Left kidney (tissue), 2 donors: ENCODE data around the gene TRAPPC11. TPM values are rescaled to one million over a fixed set of nuclear protein-coding genes. Genes with fewer than 3 reads are reported as not detected.
A peak's percentile ranks its signal among the peaks of the same experiment; 100 is the strongest.
"Not testable (repeated sequence)": the region's sequence is repeated elsewhere in the genome, so short reads cannot be mapped to it uniquely, and the experiment has no call there.

Experiments used
- DNase-seq: peaks from one replicate; pipeline ENCODE4 v3.0.0-alpha.2; 2013
- polyA plus RNA-seq: library from polyadenylated mRNA; unstranded; fragments of 120-200 nt; gene quantifications from one replicate; pipeline ENCODE4 v1.2.1, GENCODE V29; 2013; ENCODE audit not compliant: insufficient read length

The TRAPPC11 gene
- polyA plus RNA-seq, 1 donor, result 55.3 TPM

DNA sequence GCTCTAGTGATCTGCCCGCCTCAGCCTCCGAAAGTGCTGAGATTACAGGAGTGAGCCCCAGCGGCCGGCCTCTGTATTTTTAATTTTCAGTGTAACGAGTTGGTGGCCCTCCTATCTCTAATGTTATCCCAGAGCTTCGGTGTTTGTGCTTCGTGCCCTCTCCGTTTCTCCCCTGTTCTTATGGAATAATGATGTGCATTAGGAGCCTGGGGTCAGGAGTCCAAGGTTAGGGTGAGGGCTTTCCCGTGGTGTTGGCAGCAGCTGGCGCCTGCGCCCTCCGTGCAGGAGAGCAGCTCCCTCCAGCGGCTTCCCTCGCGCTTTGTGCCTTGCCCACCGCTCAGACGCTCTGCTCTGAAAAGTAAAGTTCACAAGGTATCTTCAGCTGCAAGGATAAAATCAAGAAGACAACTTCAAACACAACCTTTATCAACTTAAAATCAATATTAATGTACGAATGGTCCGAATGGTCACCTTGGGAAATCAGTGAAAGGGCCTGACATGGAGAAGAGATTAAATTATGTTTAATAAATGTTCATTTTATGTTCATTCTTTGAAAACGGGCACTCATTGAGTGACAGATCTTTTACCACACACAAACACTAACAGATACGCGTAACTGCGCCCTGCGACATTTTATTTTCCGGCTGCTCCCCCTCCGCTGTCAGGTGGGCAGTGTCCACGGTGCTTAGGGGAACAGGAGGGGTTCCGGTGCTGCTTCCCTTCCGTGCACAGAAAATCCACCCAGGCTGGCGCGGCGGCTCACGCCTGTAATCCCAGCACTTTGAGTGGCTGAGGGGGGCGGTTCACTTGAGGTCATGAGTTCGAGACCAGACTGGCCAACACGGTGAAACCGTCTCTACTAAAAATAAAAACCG is 62.4 kb downstream of the TRAPPC11 start:
- DNase-seq, result peak; percentile 48

DNA sequence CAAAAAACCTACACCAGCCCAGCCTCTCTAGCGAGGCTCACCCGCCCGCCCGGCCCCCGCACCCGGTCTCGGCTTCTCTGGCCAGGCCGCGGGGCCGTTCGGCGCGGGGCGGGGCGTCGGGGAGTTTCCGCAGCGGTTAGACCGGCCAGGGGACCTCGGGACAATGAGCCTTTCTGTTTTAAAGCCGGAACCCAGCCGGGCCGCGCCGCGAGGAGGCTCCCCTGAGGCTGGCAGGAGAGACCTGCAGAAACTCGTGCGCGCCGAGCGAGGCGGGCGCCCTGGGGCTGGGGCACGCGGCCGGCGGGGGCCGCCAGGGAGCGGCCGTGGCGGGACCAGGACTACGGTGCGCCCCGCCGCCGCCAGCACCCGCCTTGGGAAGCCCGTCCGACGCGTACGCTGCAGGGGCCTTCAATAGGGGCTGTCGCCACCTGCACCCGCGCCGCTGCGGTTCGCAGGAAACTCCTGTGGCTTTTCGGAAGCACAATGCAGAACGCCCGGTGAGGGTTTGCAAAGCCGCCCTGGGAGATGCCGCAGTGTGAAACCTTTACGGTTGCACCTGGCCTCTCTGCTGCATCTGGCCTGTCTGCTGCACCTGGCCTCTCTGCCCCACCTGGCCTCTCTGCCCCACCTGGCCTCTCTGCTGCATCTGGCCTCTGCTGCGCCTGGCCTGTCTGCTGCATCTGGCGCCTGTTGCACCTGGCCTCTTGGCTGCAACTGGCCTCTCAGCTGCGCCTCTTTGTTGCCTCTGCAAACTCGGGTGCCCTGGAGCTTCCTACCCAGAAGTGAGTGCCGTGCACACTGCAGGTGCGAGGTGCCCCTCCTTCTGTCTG is 63.9 kb downstream of the TRAPPC11 start:
- peak; percentile 61 for DNase-seq

DNA sequence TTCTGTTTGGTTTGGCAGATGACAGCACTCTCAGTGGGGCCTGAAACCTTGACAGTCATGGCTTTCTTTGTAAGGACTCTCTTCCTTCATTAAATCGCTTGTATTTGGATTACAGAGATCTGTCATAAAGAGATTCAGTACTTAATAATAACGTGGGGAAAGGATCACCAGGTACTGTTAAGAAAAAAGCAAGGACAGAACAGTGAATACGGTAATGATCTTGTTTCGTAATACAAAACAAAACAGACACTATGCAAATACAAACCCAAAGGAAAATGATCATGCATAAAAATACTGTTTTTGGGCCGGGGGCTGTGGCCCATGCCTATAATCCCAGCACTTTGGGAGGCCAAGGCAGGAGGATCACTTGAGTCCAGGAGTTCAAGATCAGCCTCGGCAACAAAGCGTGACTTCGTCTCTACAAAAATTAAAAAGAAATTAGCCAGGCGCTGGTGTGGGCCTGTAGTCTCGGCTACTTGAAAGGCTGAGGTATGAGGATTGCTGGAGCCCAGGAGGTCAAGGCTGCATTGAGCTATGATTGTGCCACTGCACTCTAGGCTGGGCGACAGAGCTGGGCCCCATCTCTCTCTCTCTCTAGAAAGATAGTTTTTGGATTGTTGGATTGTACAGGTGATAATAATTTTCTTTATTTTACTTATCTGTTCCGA is 64.6 kb downstream of the TRAPPC11 start:
- no peak for DNase-seq

GRCh38 chr4:183725585-183725984 is 66.5 kb downstream of the TRAPPC11 start:
- not testable (repeated sequence) for DNase-seq

GRCh38 chr4:183727482-183727881 is 68.4 kb downstream of the TRAPPC11 start:
- no peak for DNase-seq

DNA sequence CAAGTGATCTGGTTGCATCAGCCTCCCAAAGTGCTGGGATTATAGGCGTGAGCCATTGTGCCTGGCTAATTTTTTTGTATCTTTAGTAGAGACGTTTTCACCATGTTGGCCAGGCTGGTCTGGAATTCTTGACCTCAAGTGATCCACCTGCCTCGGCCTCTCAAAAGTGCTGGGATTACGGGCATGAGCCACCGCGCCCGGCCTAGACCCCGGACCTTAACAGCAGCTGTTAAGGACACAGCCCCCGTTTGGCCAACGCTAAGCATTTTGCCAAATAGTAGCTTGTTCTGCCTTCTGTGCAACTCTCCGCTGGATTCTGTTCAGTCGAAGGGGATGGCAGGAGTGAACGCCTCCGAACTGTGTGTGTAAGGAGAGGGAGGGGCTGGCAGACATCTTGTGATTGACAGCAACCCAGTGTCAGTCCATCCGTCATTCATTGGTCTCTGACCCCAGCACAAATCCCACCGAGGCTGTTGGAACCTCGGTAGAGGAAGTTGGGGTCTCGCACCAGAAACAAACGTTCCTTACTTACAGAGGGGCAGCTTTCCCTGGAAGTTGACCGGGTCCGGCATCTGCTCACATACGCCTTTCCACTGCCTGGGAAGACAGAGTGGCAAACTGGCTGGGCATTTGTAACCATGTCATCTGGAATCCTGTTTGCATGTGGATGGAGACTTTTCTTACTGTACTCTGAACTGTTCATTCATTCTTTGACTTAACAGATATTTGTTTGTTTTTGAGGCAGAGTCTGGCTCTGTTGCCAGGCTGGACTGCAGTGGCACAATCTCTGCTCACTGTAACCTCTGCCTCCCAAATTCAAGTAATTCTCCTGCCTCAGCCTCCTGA is 69.4 kb downstream of the TRAPPC11 start:
- no peak for DNase-seq

- DNase-seq, result no peak
Measured at GRCh38 chr4:183729069-183729406, 69.9 kb downstream of the TRAPPC11 start.

GRCh38 chr4:183729430-183730328 is 70.6 kb downstream of the TRAPPC11 start:
- no peak for DNase-seq

DNA sequence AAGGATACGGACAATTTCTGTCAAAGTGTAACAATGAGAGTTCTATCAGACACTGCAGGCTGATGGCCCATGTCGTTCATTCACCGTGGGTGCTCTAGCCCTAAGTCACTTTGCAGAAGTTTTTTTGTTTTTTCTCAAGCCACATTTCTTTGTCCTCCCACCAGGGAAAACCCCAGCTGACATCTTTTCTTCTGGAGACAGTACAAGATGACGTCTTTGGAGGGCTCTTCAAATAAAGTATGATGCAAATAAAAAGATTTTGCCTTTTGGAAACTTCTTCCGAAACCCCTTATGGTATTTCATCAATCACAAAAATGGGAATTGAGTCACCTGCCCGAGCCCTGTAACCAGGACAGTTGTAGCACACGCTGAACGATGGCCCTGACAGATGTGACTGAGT is 73.2 kb downstream of the TRAPPC11 start:
- DNase-seq, result no peak

DNA sequence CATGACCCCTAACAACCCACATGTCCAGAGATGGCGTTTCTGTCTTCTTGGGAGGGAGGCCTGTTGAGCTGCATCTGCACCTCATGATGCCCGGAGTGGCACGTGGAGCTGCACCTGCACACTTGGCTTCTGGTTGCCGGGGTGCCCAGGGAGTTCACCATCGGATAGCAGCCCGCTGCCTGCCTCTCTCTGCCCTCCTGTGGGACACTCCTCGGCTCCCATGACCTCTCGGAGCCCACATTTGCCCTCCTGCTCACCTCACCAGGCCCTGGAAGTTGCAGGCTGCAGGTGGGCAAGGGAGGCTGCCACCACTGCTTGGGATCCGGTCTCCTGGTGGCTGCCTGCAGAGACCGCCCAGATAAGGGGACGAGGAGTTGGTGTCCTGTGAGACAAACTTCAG is 74.1 kb downstream of the TRAPPC11 start:
- DNase-seq, result no peak

GRCh38 chr4:183738081-183738673 is 79.1 kb downstream of the TRAPPC11 start:
- no peak for DNase-seq

GRCh38 chr4:183738961-183739360 is 79.9 kb downstream of the TRAPPC11 start:
- no peak for DNase-seq

DNA sequence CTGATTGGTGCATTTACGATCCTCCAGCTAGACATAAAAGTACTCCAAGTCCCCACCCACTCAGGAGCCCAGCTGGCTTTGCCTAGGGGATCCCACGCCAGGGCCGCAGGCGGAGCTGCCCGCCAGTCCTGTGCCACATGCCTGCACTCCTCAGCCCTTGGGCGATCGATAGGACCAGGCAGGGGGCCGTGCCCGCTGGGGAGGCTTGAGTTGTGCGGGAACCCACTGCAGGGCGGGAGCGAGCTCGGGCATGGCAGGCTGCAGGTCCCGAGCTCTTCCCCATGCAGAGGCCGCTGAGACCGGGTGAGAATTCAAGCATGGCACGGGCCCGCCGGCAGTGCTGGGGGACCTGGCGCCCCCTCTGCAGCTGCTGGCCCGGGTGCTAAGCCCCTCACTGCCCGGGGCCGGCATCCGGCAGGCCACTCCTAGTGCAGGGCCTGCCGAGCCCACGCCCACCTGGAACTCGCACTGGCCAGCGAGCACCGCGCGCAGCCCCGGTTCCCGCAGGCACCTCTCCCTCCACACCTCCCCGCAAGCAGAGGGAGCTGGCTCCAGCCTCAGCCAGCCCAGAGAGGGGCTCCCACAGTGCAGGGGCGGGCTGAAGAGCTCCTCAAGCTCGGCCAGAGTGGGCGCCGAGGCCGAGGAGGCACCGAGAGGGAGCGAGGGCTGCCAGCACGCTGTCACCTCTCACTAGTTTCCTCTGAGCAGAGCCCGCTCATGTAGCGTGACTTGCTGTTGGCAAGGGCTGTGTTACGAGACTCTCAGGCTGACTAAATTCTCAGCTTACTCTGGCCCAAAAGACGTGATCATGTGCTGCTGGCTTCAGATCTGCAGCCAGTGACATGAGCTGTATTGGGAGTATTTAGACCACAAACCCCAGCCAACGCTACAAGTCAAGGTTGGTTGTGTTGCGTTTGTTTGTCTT is 87.5 kb downstream of the TRAPPC11 start:
- no peak for DNase-seq

GRCh38 chr4:183747380-183747779 is 88.3 kb downstream of the TRAPPC11 start:
- no peak for DNase-seq

- peak; percentile 58 for DNase-seq
Measured at GRCh38 chr4:183747931-183748670, 89.0 kb downstream of the TRAPPC11 start.

- DNase-seq, result no peak
Measured at GRCh38 chr4:183751106-183751505, 92.0 kb downstream of the TRAPPC11 start.

GRCh38 chr4:183755596-183755995 is 96.5 kb downstream of the TRAPPC11 start:
- DNase-seq, result no peak

DNA sequence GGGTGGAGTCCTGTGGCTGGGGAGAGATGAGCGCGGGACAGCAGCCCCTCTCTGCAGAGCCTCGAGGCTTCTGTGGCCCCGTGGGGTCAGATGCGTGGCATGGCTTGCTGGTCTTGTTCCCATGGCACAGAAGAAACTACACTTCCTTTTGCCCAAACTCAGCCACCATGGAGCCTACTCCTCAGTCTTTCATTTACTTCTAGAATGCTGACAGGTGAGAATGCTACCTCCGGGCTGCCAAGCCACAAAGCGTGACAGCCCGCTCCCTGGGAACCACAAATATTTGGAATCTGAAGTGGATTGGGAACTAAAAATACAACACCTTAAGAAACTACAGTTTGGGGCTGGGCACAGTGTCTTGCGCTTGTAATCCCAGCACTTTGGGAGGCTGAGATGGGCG is 98.0 kb downstream of the TRAPPC11 start:
- no peak for DNase-seq
